Uterus (tissue), 4 donors: ENCODE results near the gene NPHP4. TPM values are rescaled to one million over a fixed set of nuclear protein-coding genes. Genes with fewer than 3 reads are reported as not detected.

Source experiments
- DNase-seq, 2 donors: peaks; one replicate each; pipeline ENCODE4 v3.0.0-alpha.2; 2019 to 2020
- H3K27ac ChIP-seq, 2 donors: fragments of 200-600 bp; sonication (generic); 1 replicate in 1 of 2; 2 replicates in 1 of 2; pipeline ENCODE4 v1.5.1; 2016 to 2018
- H3K27me3 ChIP-seq, 2 donors: fragments of 200-600 bp; sonication (generic); one replicate each; pipeline ENCODE4 v1.5.1; 2018 to 2019; ENCODE audit warnings: control low read depth in 1 of 2
- H3K36me3 ChIP-seq, 2 donors: fragments of 200-600 bp; sonication (generic); one replicate each; pipeline ENCODE4 v1.5.1; 2019; ENCODE audit warnings: control low read depth in 1 of 2
- H3K4me1 ChIP-seq, 2 donors: fragments of 200-600 bp; sonication (generic); one replicate each; pipeline ENCODE4 v1.5.1; 2018 to 2019; ENCODE audit warnings: control low read depth in 1 of 2
- H3K4me3 ChIP-seq, 2 donors: fragments of 200-600 bp; sonication (generic); 1 replicate in 1 of 2; 2 replicates in 1 of 2; pipeline ENCODE4 v1.5.1; 2018 to 2019; ENCODE audit warnings: mild to moderate bottlenecking in 1 of 2
- H3K9me3 ChIP-seq, 2 donors: fragments of 200-600 bp; sonication (generic); one replicate each; pipeline ENCODE4 v1.5.1; 2019; ENCODE audit warnings: control low read depth in 1 of 2
- CTCF ChIP-seq, 4 experiments: fragments of 200-600 bp in 2 of 4; fragments of 450-650 bp in 2 of 4; sonication (generic) in 2 of 4; IDR thresholded peaks; one replicate each; pipeline ENCODE4 v1.5.1; 2016 to 2019; ENCODE audit warnings: antibody characterized with exemption in 4 of 4, mild to moderate bottlenecking in 2 of 4, moderate library complexity in 1 of 4
- POLR2A ChIP-seq, 2 donors: fragments of 450-650 bp; IDR thresholded peaks; one replicate each; pipeline ENCODE4 v1.6.1; 2016; ENCODE audit warnings: antibody characterized with exemption in 2 of 2, mild to moderate bottlenecking in 1 of 2, moderate library complexity in 1 of 2
- intact Hi-C: fragments of 100-400 bp; cut with DNase I; formaldehyde crosslinking; loops from one replicate; pipeline ENCODE4 v1.15.1; 2023; ENCODE audit warnings: low total_unique reads
- total RNA-seq, 4 donors: library from RNA; depleted of rRNA in 3 of 4; stranded (reverse); fragments of >200 nt in 3 of 4; gene quantifications; one replicate each; pipeline versions ENCODE4 v1.1.0 to v1.2.4, GENCODE V29; 2014 to 2023
- donor health status: DM: yes; HTN: yes; CAD: no.

Gene NPHP4
- total RNA-seq, 4 donors from 2014 or later: 1.3 to 16.2 (median 7.0) TPM

GRCh38 chr1:6028042-6028850 lies 36.0 kb upstream of the NPHP4 start:
- intact Hi-C loops: no loop called here

GRCh38 chr1:6027591-6027990 lies 35.4 kb upstream of the NPHP4 start:
- DNase-seq: no peak
- no peaks in the 10 kb centered on the region for H3K4me1 ChIP-seq
- intact Hi-C loops: no loop called here
- H3K36me3 ChIP-seq: no peaks in the 10 kb centered on the region
- H3K27ac ChIP-seq: no peak overlapping the region
- H3K9me3 ChIP-seq: no peaks in the 10 kb centered on the region
- TF ChIP-seq CTCF (IDR thresholded peaks at IDR 0.05) (no peak), POLR2A (IDR thresholded peaks at IDR 0.05) (no peak)
- H3K27me3 ChIP-seq: no peaks in the 10 kb centered on the region
- no peak overlapping the region for H3K4me3 ChIP-seq

More at GRCh38 chr1:6028042-6028850, 36.0 kb upstream of the NPHP4 start:
- no peaks in the 10 kb centered on the region for H3K27me3 ChIP-seq
- H3K4me1 ChIP-seq: no peaks in the 10 kb centered on the region
- TF ChIP-seq POLR2A (IDR thresholded peaks at IDR 0.05) (no peak), CTCF (IDR thresholded peaks at IDR 0.05) (no peak)
- no peaks in the 10 kb centered on the region for H3K9me3 ChIP-seq
- H3K27ac ChIP-seq: no peak overlapping the region
- no peak overlapping the region for H3K4me3 ChIP-seq
- DNase-seq: no peak
- no peaks in the 10 kb centered on the region for H3K36me3 ChIP-seq

DNA sequence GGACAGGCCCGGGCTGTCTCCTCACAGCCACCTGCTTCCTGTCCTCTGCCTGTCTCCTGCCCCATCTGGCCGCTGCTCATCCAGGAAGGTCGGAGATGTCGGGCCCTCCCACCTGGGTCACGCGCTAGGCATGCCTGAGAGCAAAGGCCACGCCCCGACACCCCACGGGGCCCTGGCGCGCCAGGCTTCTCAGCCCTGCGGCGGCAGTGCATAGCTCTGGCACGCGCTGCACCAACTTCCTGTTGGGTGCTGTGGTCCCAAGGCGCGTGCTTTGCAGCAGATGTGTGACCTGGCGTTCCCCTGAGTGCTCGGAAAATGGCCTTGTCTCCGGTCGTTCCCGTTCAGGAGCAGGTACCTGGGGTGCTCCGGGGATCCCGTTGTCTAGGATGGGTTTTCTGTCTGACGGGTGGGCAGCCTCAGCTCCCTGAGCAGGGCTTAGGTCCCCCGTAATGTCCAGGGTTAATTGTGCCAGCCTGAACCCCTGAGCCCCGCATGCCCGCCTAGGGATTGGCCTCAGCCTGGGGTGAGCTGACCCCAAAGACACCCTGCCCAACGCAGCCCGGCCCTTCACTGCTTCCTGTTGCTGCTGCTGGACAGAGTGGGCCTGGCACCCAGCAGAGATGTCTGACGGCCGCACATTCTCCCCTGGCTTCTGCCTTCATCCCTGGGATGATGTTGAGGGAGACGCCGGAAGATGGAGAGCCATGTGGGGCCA lies 34.0 kb upstream of the NPHP4 start:
- TF ChIP-seq CTCF (IDR thresholded peaks at IDR 0.05) (no peak), POLR2A (IDR thresholded peaks at IDR 0.05) (no peak)
- intact Hi-C loops: no loop called here
- Histone ChIP-seq H3K36me3 (no peaks in the 10 kb centered on the region), H3K27me3 (no peaks in the 10 kb centered on the region), H3K4me1 (no peaks in the 10 kb centered on the region), H3K9me3 (no peaks in the 10 kb centered on the region), H3K27ac (no peak overlapping the region), H3K4me3 (no peak overlapping the region)
- peak; percentile 32 to 45 for DNase-seq

DNA sequence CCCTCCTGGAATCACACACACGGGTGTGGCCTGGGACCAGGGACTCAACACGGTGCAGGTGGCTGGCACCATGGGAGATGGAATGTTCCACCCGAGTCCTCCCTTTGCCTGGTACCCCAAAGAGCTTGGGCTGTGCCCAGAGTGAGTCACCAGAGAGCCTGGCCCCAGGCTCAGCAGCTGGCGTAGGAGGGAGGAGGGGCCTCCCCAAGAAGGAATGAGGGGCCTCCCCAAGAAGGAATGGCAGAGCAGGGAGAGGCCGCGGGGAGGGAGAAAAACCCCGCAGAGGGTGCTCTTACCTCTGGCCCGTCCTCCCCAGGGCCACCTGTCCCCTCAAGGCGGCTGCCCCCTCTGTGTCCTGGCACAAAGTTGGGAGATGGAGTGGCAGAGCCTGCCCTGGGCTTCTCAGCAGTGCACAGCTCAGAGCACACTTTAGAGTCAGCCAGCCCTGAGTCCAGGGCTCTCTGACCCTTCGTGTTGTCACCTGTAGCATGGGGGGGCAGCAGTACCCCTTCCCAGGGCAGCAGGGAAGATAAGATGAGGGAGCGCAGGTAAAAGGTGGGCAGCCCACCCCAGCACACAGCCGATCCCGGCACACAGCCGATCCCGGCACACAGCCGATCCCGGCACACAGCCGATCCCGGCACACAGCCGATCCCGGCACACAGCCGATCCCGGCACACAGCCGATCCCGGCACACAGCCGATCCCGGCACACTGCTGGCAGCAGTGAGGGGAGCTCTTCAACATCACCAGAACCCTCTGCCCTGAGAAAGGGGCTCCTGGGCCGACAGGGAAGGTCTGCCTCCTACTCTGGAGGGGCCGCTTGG lies 33.3 kb upstream of the NPHP4 start:
- Histone ChIP-seq H3K27ac (no peak overlapping the region), H3K9me3 (no peaks in the 10 kb centered on the region), H3K4me1 (no peaks in the 10 kb centered on the region), H3K4me3 (no peak overlapping the region), H3K36me3 (no peaks in the 10 kb centered on the region), H3K27me3 (no peaks in the 10 kb centered on the region)
- intact Hi-C loops: no loop called here
- no peak for DNase-seq
- no peak for TF ChIP-seq CTCF (IDR thresholded peaks at IDR 0.05)
- TF ChIP-seq POLR2A (IDR thresholded peaks at IDR 0.05): no peak
